HEK293 (cell line): Measurements from ENCODE around the gene RDX.

ENCODE experiments used
- CTCF ChIA-PET: fragments of 350-600 bp; formaldehyde crosslinking; extraction: SDS; loops from one replicate; lab custom pipeline; 2021; ENCODE audit warnings: antibody characterized with exemption; lab: Yijun Ruan, JAX
- POLR2A ChIA-PET: fragments of 300-600 bp; formaldehyde crosslinking; extraction: SDS; loops from one replicate; lab custom pipeline; 2020; ENCODE audit warnings: antibody characterized with exemption, inconsistent platforms; lab: Yijun Ruan, JAX
- H3K27ac ChIP-seq: fragments of 200-500 bp; sonication (Bioruptor generic); 2 replicates; pipeline ENCODE4 v1.5.1; 2014; ENCODE audit warnings: low read depth, low read length, control low read depth, inconsistent platforms; ENCODE audit errors: extremely low read depth
- H3K36me3 ChIP-seq, 2 experiments: fragments of 200-500 bp in 1 of 2; sonication (Bioruptor generic) in 1 of 2; 1 replicate in 1 of 2; 2 replicates in 1 of 2; pipeline ENCODE4 v1.5.1; 2014 to 2017; ENCODE audit warnings: inconsistent platforms in 2 of 2, low read length in 2 of 2; ENCODE audit not compliant: control insufficient read depth in 2 of 2, insufficient read depth in 1 of 2
- H3K4me1 ChIP-seq: fragments of 200-500 bp; sonication (Bioruptor generic); 2 replicates; pipeline ENCODE4 v1.5.1; 2014; ENCODE audit warnings: mild to moderate bottlenecking, low read length, inconsistent platforms; ENCODE audit not compliant: control insufficient read depth, insufficient read depth
- H3K4me3 ChIP-seq: 2 replicates; pipeline ENCODE4 v1.5.1; 2011; ENCODE audit warnings: low read depth, mild to moderate bottlenecking, control low read depth, low read length, moderate library complexity
- H3K9me3 ChIP-seq: fragments of 200-500 bp; sonication (Bioruptor generic); 2 replicates; pipeline ENCODE4 v1.5.1; 2014; ENCODE audit warnings: low read depth, low read length, inconsistent platforms; ENCODE audit not compliant: control insufficient read depth, insufficient read depth
- BCL6B ChIP-seq: fragments of 450-650 bp; formaldehyde crosslinking; IDR thresholded peaks from 2 replicates; pipeline ENCODE4 v1.5.1; 2017; ENCODE audit warnings: missing biosample characterization, missing genetic modification characterization
- FEZF1 ChIP-seq: fragments of 450-650 bp; formaldehyde crosslinking; IDR thresholded peaks from 2 replicates; pipeline ENCODE4 v1.5.1; 2016; ENCODE audit warnings: missing biosample characterization, missing genetic modification characterization
- GLIS2 ChIP-seq: fragments of 450-650 bp; formaldehyde crosslinking; IDR thresholded peaks from 2 replicates; pipeline ENCODE4 v1.5.1; 2016; ENCODE audit warnings: missing biosample characterization, missing genetic modification characterization
- HOXA7 ChIP-seq: sonication (generic); formaldehyde crosslinking; IDR thresholded peaks from 2 replicates; pipeline ENCODE4 v1.8.1; 2022; ENCODE audit warnings: missing genetic modification reagents, borderline replicate concordance
- SCRT2 ChIP-seq: fragments of 450-650 bp; formaldehyde crosslinking; IDR thresholded peaks from 2 replicates; pipeline ENCODE4 v1.5.1; 2016; ENCODE audit warnings: missing biosample characterization, missing genetic modification characterization
- TCF7L2 ChIP-seq: IDR thresholded peaks from 2 replicates; pipeline ENCODE4 v1.6.1; 2011; ENCODE audit warnings: low read depth, mild to moderate bottlenecking, inconsistent platforms, low read length, moderate library complexity, borderline replicate concordance
- TRIM28 ChIP-seq: IDR thresholded peaks from 2 replicates; pipeline ENCODE4 v1.6.1; 2011; ENCODE audit warnings: low read length, control low read depth, borderline replicate concordance
- YY2 ChIP-seq: fragments of 450-650 bp; formaldehyde crosslinking; IDR thresholded peaks from 2 replicates; pipeline ENCODE4 v1.5.1; 2016; ENCODE audit warnings: missing biosample characterization, missing genetic modification characterization
- ZBTB20 ChIP-seq: fragments of 450-650 bp; formaldehyde crosslinking; IDR thresholded peaks from 2 replicates; pipeline ENCODE4 v1.5.1; 2016; ENCODE audit warnings: missing biosample characterization, missing genetic modification characterization
- ZBTB26 ChIP-seq: fragments of 450-650 bp; formaldehyde crosslinking; optimal IDR thresholded peaks from 2 replicates; pipeline ENCODE3; 2016; ENCODE audit warnings: missing biosample characterization, mild to moderate bottlenecking, missing genetic modification characterization
- ZBTB8A ChIP-seq: fragments of 450-650 bp; formaldehyde crosslinking; IDR thresholded peaks from 2 replicates; pipeline ENCODE4 v1.5.1; 2016; ENCODE audit warnings: missing biosample characterization, missing genetic modification characterization
- ZEB2 ChIP-seq: fragments of 450-650 bp; formaldehyde crosslinking; IDR thresholded peaks from 2 replicates; pipeline ENCODE4 v1.5.1; 2016; ENCODE audit warnings: missing biosample characterization, missing genetic modification characterization
- ZFP37 ChIP-seq: fragments of 450-650 bp; formaldehyde crosslinking; IDR thresholded peaks from 2 replicates; pipeline ENCODE4 v1.5.1; 2016; ENCODE audit warnings: missing biosample characterization, missing genetic modification characterization
- ZNF133 ChIP-seq: fragments of 450-650 bp; formaldehyde crosslinking; IDR thresholded peaks from 2 replicates; pipeline ENCODE4 v1.5.1; 2016; ENCODE audit warnings: missing biosample characterization, missing genetic modification characterization
- ZNF175 ChIP-seq: fragments of 450-650 bp; formaldehyde crosslinking; IDR thresholded peaks from 2 replicates; pipeline ENCODE4 v1.5.1; 2016; ENCODE audit warnings: missing biosample characterization, missing genetic modification characterization
- ZNF302 ChIP-seq: fragments of 450-650 bp; formaldehyde crosslinking; IDR thresholded peaks from 2 replicates; pipeline ENCODE4 v1.5.1; 2016; ENCODE audit warnings: missing biosample characterization, missing genetic modification characterization, low read depth
- ZNF335 ChIP-seq: fragments of 450-650 bp; formaldehyde crosslinking; conservative IDR thresholded peaks from 2 replicates; pipeline ENCODE4 v1.5.1; 2016; ENCODE audit warnings: missing biosample characterization, missing genetic modification characterization
- ZNF426 ChIP-seq: fragments of 450-650 bp; formaldehyde crosslinking; IDR thresholded peaks from 2 replicates; pipeline ENCODE4 v1.5.1; 2017; ENCODE audit warnings: missing biosample characterization, missing genetic modification characterization, mild to moderate bottlenecking, inconsistent platforms, moderate library complexity
- ZNF548 ChIP-seq: fragments of 450-650 bp; formaldehyde crosslinking; IDR thresholded peaks from 2 replicates; pipeline ENCODE4 v1.5.1; 2016; ENCODE audit warnings: missing biosample characterization, missing genetic modification characterization
- ZNF560 ChIP-seq: fragments of 450-650 bp; formaldehyde crosslinking; IDR thresholded peaks from 2 replicates; pipeline ENCODE4 v1.5.1; 2017; ENCODE audit warnings: missing biosample characterization, missing genetic modification characterization, borderline replicate concordance
- ZNF561 ChIP-seq: fragments of 450-650 bp; IDR thresholded peaks from 2 replicates; pipeline ENCODE4 v1.5.1; 2018; ENCODE audit warnings: missing biosample characterization, missing genetic modification characterization, borderline replicate concordance
- ZNF621 ChIP-seq: fragments of 450-650 bp; formaldehyde crosslinking; IDR thresholded peaks from 2 replicates; pipeline ENCODE4 v1.5.1; 2017; ENCODE audit warnings: missing biosample characterization, missing genetic modification characterization
- ZNF629 ChIP-seq: fragments of 450-650 bp; formaldehyde crosslinking; IDR thresholded peaks from 2 replicates; pipeline ENCODE4 v1.5.1; 2017; ENCODE audit warnings: missing biosample characterization, missing genetic modification characterization
- ZNF660 ChIP-seq: fragments of 450-650 bp; IDR thresholded peaks from 2 replicates; pipeline ENCODE4 v1.5.1; 2018; ENCODE audit warnings: missing biosample characterization, mild to moderate bottlenecking, missing genetic modification characterization
- ZNF664 ChIP-seq: fragments of 450-650 bp; formaldehyde crosslinking; IDR thresholded peaks from 2 replicates; pipeline ENCODE4 v1.5.1; 2016; ENCODE audit warnings: missing biosample characterization, missing genetic modification characterization
- ZSCAN30 ChIP-seq: fragments of 450-650 bp; IDR thresholded peaks from 2 replicates; pipeline ENCODE4 v1.5.1; 2018; ENCODE audit warnings: missing biosample characterization, mild to moderate bottlenecking, missing genetic modification characterization, moderate library complexity
- TF ChIP-seq, protein P1 (sequence below): fragments of 450-650 bp; formaldehyde crosslinking; IDR thresholded peaks from 2 replicates; pipeline ENCODE4 v1.5.1; 2016; ENCODE audit warnings: missing biosample characterization, missing genetic modification characterization, low read depth

RDX gene

DNA sequence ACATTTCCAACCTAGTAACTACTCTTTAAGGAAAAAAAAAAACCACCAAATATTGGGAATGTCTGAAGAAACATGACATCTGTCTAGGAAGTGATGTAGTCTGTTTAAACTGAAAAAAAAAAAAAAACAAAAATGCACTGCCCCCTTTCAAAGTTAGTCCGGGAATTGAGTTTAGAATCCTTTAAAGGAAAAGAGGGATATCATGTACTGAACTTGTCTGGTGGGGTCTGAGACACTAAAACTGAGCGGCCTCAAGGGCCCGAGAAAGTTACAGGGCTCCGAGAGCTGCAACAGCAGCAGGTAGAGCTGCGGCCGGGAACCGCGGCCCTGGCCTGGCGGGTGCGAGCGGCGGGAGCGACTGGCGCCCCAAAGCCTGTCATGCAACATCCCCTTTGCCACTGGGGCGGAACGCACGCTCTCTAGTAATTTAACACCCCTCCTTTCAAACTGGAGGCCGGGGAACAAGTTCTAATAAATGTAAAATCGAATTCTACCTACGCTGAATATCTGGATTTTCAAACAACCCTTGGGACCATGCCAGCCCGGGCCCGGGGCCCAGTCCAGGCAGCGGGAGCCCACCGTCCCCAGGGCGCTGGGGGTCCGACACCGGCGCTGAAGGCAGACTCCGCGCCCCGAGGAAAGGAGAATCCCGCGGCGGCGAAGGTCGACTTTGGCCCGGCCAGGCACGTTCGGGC lies 736 bp downstream of the RDX start:
- H3K36me3 ChIP-seq, result peaks cover 0 to 6% of the 10 kb centered on the region in 2 experiments; a peak in 1 of 3 replicates
- H3K9me3 ChIP-seq, result no peaks in the 10 kb centered on the region
- ChIA-PET POLR2A (interaction anchor here (0.7 to 2.4 kb wide), 5 partner anchors 10 to 79 kb away, joined by 3 to 13 read pairs (median 7); no protein-coding TSS in a partner anchor), CTCF (interaction anchor here (0.6 kb wide), 1 partner anchor 92 kb away, joined by 3 read pairs; no protein-coding TSS in a partner anchor)
- peak overlapping the region; percentile 100 for H3K27ac ChIP-seq
- no peak for TF ChIP-seq TCF7L2
- no peak for TF ChIP-seq HOXA7
- TF ChIP-seq ZNF561 (tag by site-specific recombination), result 0 out of 2 replicates have a peak, but pooled peaks have one; percentile 24
- 0 out of 2 replicates have a peak, but pooled peaks have one; percentile 17 for TF ChIP-seq ZEB2 (tag by site-specific recombination)
- TF ChIP-seq ZBTB20 (tag by site-specific recombination), result peak; percentile 77
- no peak for TF ChIP-seq GLIS2 (tag by site-specific recombination)
- peak; percentile 38; the same call in 1 of the 2 replicates for TF ChIP-seq BCL6B
- TF ChIP-seq ZNF548, result no peak
- 0 out of 2 replicates have a peak, but pooled peaks have one; percentile 17 for TF ChIP-seq SCRT2 (tag by site-specific recombination)
- TF ChIP-seq ZNF133, result no peak
- TF ChIP-seq ZNF335 (tag by site-specific recombination), result peak; percentile 70
- peak; percentile 56; the same call in 1 of the 2 replicates for TF ChIP-seq ZFP37 (tag by site-specific recombination)
- no peak for TF ChIP-seq ZNF302 (tag by site-specific recombination)
- TF ChIP-seq, protein P1, sequence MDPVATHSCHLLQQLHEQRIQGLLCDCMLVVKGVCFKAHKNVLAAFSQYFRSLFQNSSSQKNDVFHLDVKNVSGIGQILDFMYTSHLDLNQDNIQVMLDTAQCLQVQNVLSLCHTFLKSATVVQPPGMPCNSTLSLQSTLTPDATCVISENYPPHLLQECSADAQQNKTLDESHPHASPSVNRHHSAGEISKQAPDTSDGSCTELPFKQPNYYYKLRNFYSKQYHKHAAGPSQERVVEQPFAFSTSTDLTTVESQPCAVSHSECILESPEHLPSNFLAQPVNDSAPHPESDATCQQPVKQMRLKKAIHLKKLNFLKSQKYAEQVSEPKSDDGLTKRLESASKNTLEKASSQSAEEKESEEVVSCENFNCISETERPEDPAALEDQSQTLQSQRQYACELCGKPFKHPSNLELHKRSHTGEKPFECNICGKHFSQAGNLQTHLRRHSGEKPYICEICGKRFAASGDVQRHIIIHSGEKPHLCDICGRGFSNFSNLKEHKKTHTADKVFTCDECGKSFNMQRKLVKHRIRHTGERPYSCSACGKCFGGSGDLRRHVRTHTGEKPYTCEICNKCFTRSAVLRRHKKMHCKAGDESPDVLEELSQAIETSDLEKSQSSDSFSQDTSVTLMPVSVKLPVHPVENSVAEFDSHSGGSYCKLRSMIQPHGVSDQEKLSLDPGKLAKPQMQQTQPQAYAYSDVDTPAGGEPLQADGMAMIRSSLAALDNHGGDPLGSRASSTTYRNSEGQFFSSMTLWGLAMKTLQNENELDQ, result no peak
- no peak for TF ChIP-seq ZNF664 (tag by site-specific recombination)
- peak; percentile 80 for TF ChIP-seq ZBTB26 (tag by site-specific recombination)
- TF ChIP-seq ZNF175 (tag by site-specific recombination), result no peak
- no peak for TF ChIP-seq ZNF621 (tag by site-specific recombination)
- 0 out of 2 replicates have a peak, but pooled peaks have one; percentile 5 for TF ChIP-seq ZNF629
- no peak for TF ChIP-seq TRIM28
- no peak for TF ChIP-seq ZNF660
- TF ChIP-seq ZBTB8A (tag by site-specific recombination), result peak; percentile 76; the same call in 1 of the 2 replicates
- TF ChIP-seq ZNF560 (tag by site-specific recombination), result no peak
- TF ChIP-seq FEZF1 (tag by site-specific recombination), result no peak
- TF ChIP-seq ZNF426 (tag by site-specific recombination), result no peak
- peak; percentile 52; the same call in 1 of the 2 replicates for TF ChIP-seq ZSCAN30 (tag by site-specific recombination)
- no peak for TF ChIP-seq YY2 (tag by site-specific recombination)
- peak overlapping the region; percentile 94 for H3K4me3 ChIP-seq
- peaks cover 9% of the 10 kb centered on the region for H3K4me1 ChIP-seq
